ENCODE measurements around the gene SSBP3. TPM values are rescaled to one million over a fixed set of nuclear protein-coding genes. Genes with fewer than 3 reads are reported as not detected.

Gene SSBP3
- total RNA-seq, 1 experiment from 2014 or later: 37.5 TPM

GRCh38 chr1:54294887-54295286 is 111.3 kb downstream of the SSBP3 start:
- no TSS peak for BruUV-seq (replicated peaks)
- Histone ChIP-seq H2AFZ (ENCODE audit: low read depth, low read length, poor library complexity, severe bottlenecking) (no peak overlapping the region), H3K36me3 (ENCODE audit: control insufficient read depth in 1 of 2, insufficient read depth in 2 of 2, low read length in 2 of 2) (no peaks in the 10 kb centered on the region), H3K4me1 (ENCODE audit: control insufficient read depth in 1 of 2, insufficient read depth in 2 of 2, low read length in 2 of 2) (no peaks in the 10 kb centered on the region), H3K4me3 (replicated peaks in 1 of 2; ENCODE audit: low read depth in 1 of 2, low read length in 2 of 2) (no peak overlapping the region), H3K9me3 (ENCODE audit: control insufficient read depth in 1 of 2, insufficient read depth in 1 of 2, low read depth in 1 of 2, low read length in 2 of 2) (no peaks in the 10 kb centered on the region), H3K9me2 (ENCODE audit: insufficient read depth) (no peaks in the 10 kb centered on the region), H3K27me3 (ENCODE audit: insufficient read depth, low read length) (no peaks in the 10 kb centered on the region), H3K9ac (ENCODE audit: low read length) (no peak overlapping the region), H4K20me1 (ENCODE audit: insufficient read depth) (no peaks in the 10 kb centered on the region), H3K79me2 (ENCODE audit: insufficient read depth, low read length) (no peaks in the 10 kb centered on the region), H3K4me2 (ENCODE audit: low read length) (no peak overlapping the region), H3K27ac (ENCODE audit: low read depth, low read length) (no peak overlapping the region)
- DNase-seq (ENCODE audit: low read depth, low spot score) (no peak), ATAC-seq (no peak)
- intact Hi-C loops (cut with micrococcal nuclease): no loop called here
- CTCF ChIA-PET: no interaction called here
- TF ChIP-seq ZFX (IDR thresholded peaks at IDR 0.05): no peak
- TF ChIP-seq MAX (IDR thresholded peaks at IDR 0.05): no peak
- no peak for TF ChIP-seq EGR1 (IDR thresholded peaks at IDR 0.05; ENCODE audit: low read depth)
- TF ChIP-seq RAD21 (IDR thresholded peaks at IDR 0.05; ENCODE audit: low read depth): no peak
- no peak for TF ChIP-seq FOSL1 (IDR thresholded peaks at IDR 0.05; ENCODE audit: low read depth)
- TF ChIP-seq SIN3A (IDR thresholded peaks at IDR 0.05; ENCODE audit: low read depth): no peak
- no peak for TF ChIP-seq ZBTB33 (IDR thresholded peaks at IDR 0.05; ENCODE audit: extremely low read depth, insufficient replicate concordance, low read length)
- TF ChIP-seq POLR2AphosphoS5 (IDR thresholded peaks at IDR 0.05; ENCODE audit: low read depth, low read length): no peak
- TF ChIP-seq ATF3 (IDR thresholded peaks at IDR 0.05): no peak
- TF ChIP-seq TCF7L2 (IDR thresholded peaks at IDR 0.05; ENCODE audit: borderline replicate concordance, extremely low read depth, insufficient read depth, insufficient read length): no peak
- RAD21 ChIA-PET (ENCODE audit: low non-redundant PET in 1 of 2, low total read pairs in 2 of 2, uncharacterized antibody in 2 of 2, unreplicated experiment in 2 of 2): no interaction called here
- POLR2A ChIA-PET: no interaction called here
